HL-60 (cell line): ENCODE results near the gene DBNL.

Experiments used
- DNase-seq, 2 experiments: peaks; one replicate each; pipeline ENCODE4 v3.0.0-alpha.2; 2010 to 2020; ENCODE audit warnings: low read depth in 1 of 2, low spot score in 1 of 2
- H3K27ac ChIP-seq: fragments of 250-450 bp; sonication (Bioruptor Pico); replicated peaks from 2 replicates; pipeline ENCODE4 v1.5.1; 2020; ENCODE audit warnings: mild to moderate bottlenecking, moderate library complexity
- H3K27me3 ChIP-seq: fragments of 250-450 bp; sonication (Bioruptor Pico); 2 replicates; pipeline ENCODE4 v1.5.1; 2021; ENCODE audit warnings: mild to moderate bottlenecking, moderate library complexity; ENCODE audit not compliant: insufficient read depth, poor library complexity, severe bottlenecking
- H3K4me3 ChIP-seq: replicated peaks from 2 replicates; pipeline ENCODE4 v1.5.1; 2011; ENCODE audit warnings: mild to moderate bottlenecking, control low read depth, low read length; ENCODE audit not compliant: insufficient read depth
- GABPA ChIP-seq: IDR thresholded peaks from 2 replicates; pipeline ENCODE4 v1.6.1; 2012; ENCODE audit warnings: low read depth
- POLR2AphosphoS5 ChIP-seq: IDR thresholded peaks from 2 replicates; pipeline ENCODE4 v1.6.1; 2012; ENCODE audit warnings: low read depth
- SPI1 ChIP-seq: IDR thresholded peaks from 2 replicates; pipeline ENCODE4 v1.6.1; 2012; ENCODE audit warnings: low read depth, mild to moderate bottlenecking, borderline replicate concordance
- TF ChIP-seq, protein P1 (sequence below): IDR thresholded peaks from one replicate; pipeline ENCODE4 v1.5.1; 2011; ENCODE audit warnings: low read length, control low read depth, inconsistent platforms; ENCODE audit not compliant: insufficient read depth
- TF ChIP-seq, protein P2 (sequence below): IDR thresholded peaks from 2 replicates; pipeline ENCODE4 v1.6.1; 2012; ENCODE audit warnings: low read depth; ENCODE audit not compliant: insufficient replicate concordance

DBNL gene

DNA sequence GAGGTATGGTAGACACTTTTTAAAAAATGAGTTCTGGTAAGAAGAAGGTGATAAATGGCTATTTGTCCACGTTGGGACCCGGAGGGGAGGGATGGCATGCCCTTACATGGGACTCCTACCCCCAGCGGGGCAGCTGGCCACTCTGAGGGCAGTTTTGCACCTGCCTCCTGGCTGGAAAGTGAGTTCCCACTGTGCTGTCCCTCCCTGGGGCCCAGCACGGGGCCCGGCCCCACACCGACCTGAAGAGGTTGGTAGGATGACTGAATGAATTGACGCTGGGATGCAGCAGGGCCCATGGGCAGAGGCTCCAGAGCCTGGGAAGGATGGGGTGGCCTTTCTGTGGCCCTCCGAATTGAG is 59.0 kb downstream of the DBNL start:
- Histone ChIP-seq H3K27ac (no peak overlapping the region), H3K27me3 (peaks cover 6% of the 10 kb centered on the region), H3K4me3 (no peak overlapping the region)
- DNase-seq: no peak
- TF ChIP-seq SPI1 (no peak), GABPA (no peak), POLR2AphosphoS5 (no peak)
- TF ChIP-seq, protein P1, sequence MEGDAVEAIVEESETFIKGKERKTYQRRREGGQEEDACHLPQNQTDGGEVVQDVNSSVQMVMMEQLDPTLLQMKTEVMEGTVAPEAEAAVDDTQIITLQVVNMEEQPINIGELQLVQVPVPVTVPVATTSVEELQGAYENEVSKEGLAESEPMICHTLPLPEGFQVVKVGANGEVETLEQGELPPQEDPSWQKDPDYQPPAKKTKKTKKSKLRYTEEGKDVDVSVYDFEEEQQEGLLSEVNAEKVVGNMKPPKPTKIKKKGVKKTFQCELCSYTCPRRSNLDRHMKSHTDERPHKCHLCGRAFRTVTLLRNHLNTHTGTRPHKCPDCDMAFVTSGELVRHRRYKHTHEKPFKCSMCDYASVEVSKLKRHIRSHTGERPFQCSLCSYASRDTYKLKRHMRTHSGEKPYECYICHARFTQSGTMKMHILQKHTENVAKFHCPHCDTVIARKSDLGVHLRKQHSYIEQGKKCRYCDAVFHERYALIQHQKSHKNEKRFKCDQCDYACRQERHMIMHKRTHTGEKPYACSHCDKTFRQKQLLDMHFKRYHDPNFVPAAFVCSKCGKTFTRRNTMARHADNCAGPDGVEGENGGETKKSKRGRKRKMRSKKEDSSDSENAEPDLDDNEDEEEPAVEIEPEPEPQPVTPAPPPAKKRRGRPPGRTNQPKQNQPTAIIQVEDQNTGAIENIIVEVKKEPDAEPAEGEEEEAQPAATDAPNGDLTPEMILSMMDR: no peak
- TF ChIP-seq, protein P2, sequence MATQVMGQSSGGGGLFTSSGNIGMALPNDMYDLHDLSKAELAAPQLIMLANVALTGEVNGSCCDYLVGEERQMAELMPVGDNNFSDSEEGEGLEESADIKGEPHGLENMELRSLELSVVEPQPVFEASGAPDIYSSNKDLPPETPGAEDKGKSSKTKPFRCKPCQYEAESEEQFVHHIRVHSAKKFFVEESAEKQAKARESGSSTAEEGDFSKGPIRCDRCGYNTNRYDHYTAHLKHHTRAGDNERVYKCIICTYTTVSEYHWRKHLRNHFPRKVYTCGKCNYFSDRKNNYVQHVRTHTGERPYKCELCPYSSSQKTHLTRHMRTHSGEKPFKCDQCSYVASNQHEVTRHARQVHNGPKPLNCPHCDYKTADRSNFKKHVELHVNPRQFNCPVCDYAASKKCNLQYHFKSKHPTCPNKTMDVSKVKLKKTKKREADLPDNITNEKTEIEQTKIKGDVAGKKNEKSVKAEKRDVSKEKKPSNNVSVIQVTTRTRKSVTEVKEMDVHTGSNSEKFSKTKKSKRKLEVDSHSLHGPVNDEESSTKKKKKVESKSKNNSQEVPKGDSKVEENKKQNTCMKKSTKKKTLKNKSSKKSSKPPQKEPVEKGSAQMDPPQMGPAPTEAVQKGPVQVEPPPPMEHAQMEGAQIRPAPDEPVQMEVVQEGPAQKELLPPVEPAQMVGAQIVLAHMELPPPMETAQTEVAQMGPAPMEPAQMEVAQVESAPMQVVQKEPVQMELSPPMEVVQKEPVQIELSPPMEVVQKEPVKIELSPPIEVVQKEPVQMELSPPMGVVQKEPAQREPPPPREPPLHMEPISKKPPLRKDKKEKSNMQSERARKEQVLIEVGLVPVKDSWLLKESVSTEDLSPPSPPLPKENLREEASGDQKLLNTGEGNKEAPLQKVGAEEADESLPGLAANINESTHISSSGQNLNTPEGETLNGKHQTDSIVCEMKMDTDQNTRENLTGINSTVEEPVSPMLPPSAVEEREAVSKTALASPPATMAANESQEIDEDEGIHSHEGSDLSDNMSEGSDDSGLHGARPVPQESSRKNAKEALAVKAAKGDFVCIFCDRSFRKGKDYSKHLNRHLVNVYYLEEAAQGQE: no peak

DNA sequence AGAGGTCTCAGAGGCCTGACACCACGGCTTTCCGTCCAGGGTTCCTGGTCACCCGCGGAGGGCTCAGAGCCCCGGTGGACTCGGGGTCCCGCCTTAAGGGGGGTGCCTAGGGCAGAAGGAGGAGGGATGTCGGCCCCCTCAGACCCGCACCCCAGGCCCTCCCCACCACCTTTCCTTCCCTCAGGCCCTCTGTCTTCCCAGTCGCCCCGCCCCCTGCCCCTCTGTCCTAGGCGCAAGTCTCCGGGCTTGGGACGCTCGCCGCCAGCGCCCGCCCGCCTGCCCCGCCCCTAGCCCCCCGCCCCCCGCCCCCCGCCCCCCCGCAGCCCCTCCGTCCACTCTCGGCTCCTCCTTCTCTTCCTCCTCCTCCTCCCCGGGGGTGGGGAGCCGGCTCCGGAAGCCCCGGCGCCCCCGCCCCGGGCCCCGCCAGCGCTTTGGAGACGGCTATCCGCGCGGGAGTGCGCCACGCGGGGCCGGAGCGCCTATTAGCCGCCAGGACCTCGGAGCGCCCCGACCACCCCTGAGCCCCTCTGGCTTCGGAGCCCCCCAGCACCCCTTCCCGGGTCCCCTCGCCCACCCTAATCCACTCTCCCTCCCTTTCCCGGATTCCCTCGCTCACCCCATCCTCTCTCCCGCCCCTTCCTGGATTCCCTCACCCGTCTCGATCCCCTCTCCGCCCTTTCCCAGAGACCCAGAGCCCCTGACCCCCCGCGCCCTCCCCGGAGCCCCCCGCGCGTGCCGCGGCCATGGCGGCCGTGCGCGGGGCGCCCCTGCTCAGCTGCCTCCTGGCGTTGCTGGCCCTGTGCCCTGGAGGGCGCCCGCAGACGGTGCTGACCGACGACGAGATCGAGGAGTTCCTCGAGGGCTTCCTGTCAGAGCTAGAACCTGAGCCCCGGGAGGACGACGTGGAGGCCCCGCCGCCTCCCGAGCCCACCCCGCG is 59.7 kb downstream of the DBNL start, which contains the start of gene AEBP1:
Gene AEBP1, plus strand, starts transcription at position 423 of the 937 bp plus-strand sequence. Its CDS starts 321 bp downstream, at position 744.
- DNase-seq: no peak

More for the DNA sequence above, 59.7 kb downstream of the DBNL start, which contains the start of gene AEBP1:
- Histone ChIP-seq H3K4me3 (no peak within 1 kb of the TSS), H3K27ac (no peak within 1 kb of the TSS), H3K27me3 (peaks cover 6% of the 10 kb centered on the region)
- TF ChIP-seq, protein P2: no peak
- no peak for TF ChIP-seq POLR2AphosphoS5
- TF ChIP-seq, protein P1: no peak
- TF ChIP-seq SPI1: no peak
- TF ChIP-seq GABPA: no peak
